NT2/D1 (cell line): ENCODE data around the gene SPATA13.

Experiments
- SUZ12 ChIP-seq: IDR thresholded peaks from 2 replicates; pipeline ENCODE4 v1.6.1; 2011; ENCODE audit not compliant: insufficient read length, insufficient read depth; ENCODE audit errors: extremely low read depth
- YY1 ChIP-seq: IDR thresholded peaks from 2 replicates; pipeline ENCODE4 v1.6.1; 2011; ENCODE audit not compliant: insufficient read length, insufficient read depth
- ZNF274 ChIP-seq: IDR thresholded peaks from 2 replicates; pipeline ENCODE4 v1.6.1; 2011; ENCODE audit warnings: mild to moderate bottlenecking, low read depth, low read length

DNA sequence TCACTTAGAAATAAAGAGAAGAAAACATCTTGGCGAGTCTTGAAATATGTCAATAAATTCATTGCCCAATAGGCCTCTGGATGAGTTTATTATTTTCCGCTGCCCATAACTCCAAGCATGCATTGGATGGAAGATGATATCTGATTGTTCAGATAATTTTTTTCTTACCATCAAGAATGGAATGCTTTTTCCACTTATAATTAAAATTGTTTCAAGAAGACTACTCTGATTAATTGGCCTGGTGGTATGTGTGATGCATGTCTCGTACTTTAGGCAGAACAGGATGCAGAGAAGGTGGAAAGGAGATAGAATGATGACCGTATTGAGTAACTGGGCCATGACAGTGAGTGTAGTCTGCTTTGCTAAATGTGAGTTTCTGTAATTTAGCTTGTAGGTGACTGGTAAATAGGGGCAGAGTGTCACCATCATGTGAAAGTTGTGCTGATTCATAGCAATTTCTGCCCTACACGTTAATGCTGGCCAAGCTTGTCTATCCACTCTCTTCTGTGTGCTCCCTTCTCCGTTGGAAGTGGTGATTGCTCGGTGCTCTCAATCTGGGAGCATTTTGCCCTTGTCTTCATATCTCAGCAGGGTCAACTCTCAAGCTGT is 13.5 kb upstream of the SPATA13 start:
- TF ChIP-seq SUZ12 (no peak), YY1 (no peak), ZNF274 (no peak)
